Activated T-helper 1 cell treated with anti-CD3 and anti-CD28 coated beads, Interleukin-2, amount 50 U/mL, for 16 hours (primary cell): ENCODE measurements around the gene FBXO31.

ENCODE experiments used
- DNase-seq, 2 donors: peaks; one replicate each; pipeline ENCODE4 v3.0.0-alpha.2; 2020; ENCODE audit warnings: low read depth in 1 of 2, low spot score in 1 of 2

FBXO31 gene

GRCh38 chr16:87383505-87384161, at the start of gene FBXO31:
Gene FBXO31, minus strand, starts transcription at chr16:87383776. Its CDS starts 32 bp downstream, at chr16:87383744.
- DNase-seq = peak; percentile 78 to 90

GRCh38 chr16:87432330-87432915, 48.8 kb upstream of the FBXO31 start:
- no peak for DNase-seq

- no peak for DNase-seq
Measured at GRCh38 chr16:87431926-87432325, 48.4 kb upstream of the FBXO31 start.

GRCh38 chr16:87426423-87427215, 43.0 kb upstream of the FBXO31 start:
- DNase-seq = no peak

GRCh38 chr16:87425941-87426340, 42.4 kb upstream of the FBXO31 start:
- DNase-seq = no peak

- no peak for DNase-seq
Measured at GRCh38 chr16:87424266-87424665, 40.7 kb upstream of the FBXO31 start.

GRCh38 chr16:87423429-87423828, 39.9 kb upstream of the FBXO31 start:
- no peak for DNase-seq

GRCh38 chr16:87422106-87422505, 38.5 kb upstream of the FBXO31 start:
- no peak for DNase-seq

GRCh38 chr16:87421003-87421912, 37.7 kb upstream of the FBXO31 start:
- no peak for DNase-seq

GRCh38 chr16:87420026-87421002, 36.7 kb upstream of the FBXO31 start:
- DNase-seq = no peak

- no peak for DNase-seq
Measured at GRCh38 chr16:87418644-87419043, 35.1 kb upstream of the FBXO31 start.

- DNase-seq = no peak
Measured at GRCh38 chr16:87418216-87418615, 34.6 kb upstream of the FBXO31 start.

GRCh38 chr16:87417528-87417910, 33.9 kb upstream of the FBXO31 start:
- DNase-seq = no peak

- no peak for DNase-seq
Measured at GRCh38 chr16:87416826-87417527, 33.4 kb upstream of the FBXO31 start.

GRCh38 chr16:87415441-87415840, 31.9 kb upstream of the FBXO31 start:
- no peak for DNase-seq

- no peak for DNase-seq
Measured at GRCh38 chr16:87414251-87414680, 30.7 kb upstream of the FBXO31 start.

- no peak for DNase-seq
Measured at GRCh38 chr16:87412996-87413421, 29.4 kb upstream of the FBXO31 start.

- DNase-seq = no peak
Measured at GRCh38 chr16:87412371-87412995, 28.9 kb upstream of the FBXO31 start.
